GM18520 (cell line): ENCODE results near the gene GALNT9.

Experiments
- ATAC-seq: cut with Tn5 transposase; IDR thresholded peaks from one replicate; pipeline ENCODE4 v1.9.1; 2021; ENCODE audit not compliant: unreplicated experiment

GALNT9 gene

GRCh38 chr12:132187646-132188450 is 141.5 kb downstream of the GALNT9 start:
- no peak for ATAC-seq

- no peak for ATAC-seq
Measured at GRCh38 chr12:132186857-132187620, 142.3 kb downstream of the GALNT9 start.

- ATAC-seq, result no peak
Measured at GRCh38 chr12:132186208-132186856, 143.1 kb downstream of the GALNT9 start.

- ATAC-seq, result no peak
Measured at GRCh38 chr12:132185705-132186104, 143.7 kb downstream of the GALNT9 start.

- no peak for ATAC-seq
Measured at GRCh38 chr12:132182711-132183365, 146.6 kb downstream of the GALNT9 start.

- no peak for ATAC-seq
Measured at GRCh38 chr12:132182206-132182710, 147.1 kb downstream of the GALNT9 start.

GRCh38 chr12:132181570-132182200 is 147.7 kb downstream of the GALNT9 start:
- ATAC-seq, result no peak

- no peak for ATAC-seq
Measured at GRCh38 chr12:132180648-132181546, 148.5 kb downstream of the GALNT9 start.

GRCh38 chr12:132179431-132180362 is 149.7 kb downstream of the GALNT9 start:
- ATAC-seq, result no peak

- no peak for ATAC-seq
Measured at GRCh38 chr12:132178801-132179401, 150.5 kb downstream of the GALNT9 start.

- no peak for ATAC-seq
Measured at GRCh38 chr12:132178316-132178715, 151.1 kb downstream of the GALNT9 start.

GRCh38 chr12:132176920-132177551 is 152.4 kb downstream of the GALNT9 start:
- no peak for ATAC-seq

- ATAC-seq, result no peak
Measured at GRCh38 chr12:132176385-132176919, 152.9 kb downstream of the GALNT9 start.

- ATAC-seq, result no peak
Measured at GRCh38 chr12:132175496-132176384, 153.6 kb downstream of the GALNT9 start.

- no peak for ATAC-seq
Measured at GRCh38 chr12:132174839-132175490, 154.4 kb downstream of the GALNT9 start.
